PFSK-1 (cell line): ENCODE data around the gene GKN1.

Experiments
- POLR2AphosphoS5 ChIP-seq: IDR thresholded peaks from 2 replicates; pipeline ENCODE4 v1.6.1; 2012; ENCODE audit warnings: low read depth, mild to moderate bottlenecking, control low read depth, low read length, moderate library complexity
- TAF1 ChIP-seq: IDR thresholded peaks from 2 replicates; pipeline ENCODE4 v1.6.1; 2012; ENCODE audit warnings: low read length, control low read depth, borderline replicate concordance; ENCODE audit not compliant: insufficient read depth

GRCh38 chr2:68977453-68977852, 3.0 kb downstream of the GKN1 start:
- TF ChIP-seq POLR2AphosphoS5, result no peak
- TF ChIP-seq TAF1, result no peak
